BLaER1 treated with 17β-estradiol and CSF1 and Interleukin-3, amounts not matched to agents 10 nM and 100 nM (cell line): Measurements from ENCODE around the gene FKBP8.
"Not testable (repeated sequence)": the region's sequence is repeated elsewhere in the genome, so short reads cannot be mapped to it uniquely, and the experiment has no call there.

Experiments used
- H3K27ac ChIP-seq, 11 experiments: shearing (Covaris generic); formaldehyde crosslinking; 2 replicates each; pipeline ENCODE4 v1.8.1; 2022
- H3K27me3 ChIP-seq, 11 experiments: shearing (Covaris generic); formaldehyde crosslinking; 2 replicates each; pipeline ENCODE4 v1.8.1; 2022
- H3K36me3 ChIP-seq, 11 experiments: shearing (Covaris generic); formaldehyde crosslinking; 2 replicates each; pipeline ENCODE4 v1.8.1; 2022
- H3K4me1 ChIP-seq, 10 experiments: shearing (Covaris generic); formaldehyde crosslinking; 2 replicates each; pipeline ENCODE4 v1.8.1; 2022
- H3K4me2 ChIP-seq, 11 experiments: shearing (Covaris generic); formaldehyde crosslinking; 2 replicates each; pipeline ENCODE4 v1.8.1; 2022
- H3K4me3 ChIP-seq, 10 experiments: shearing (Covaris generic); formaldehyde crosslinking; 2 replicates each; pipeline ENCODE4 v1.8.1; 2022
- H3K9ac ChIP-seq, 11 experiments: shearing (Covaris generic); formaldehyde crosslinking; 2 replicates each; pipeline ENCODE4 v1.8.1; 2022
- H3K9me3 ChIP-seq, 11 experiments: shearing (Covaris generic); formaldehyde crosslinking; replicated peaks in 1 of 11; 2 replicates each; pipeline ENCODE4 v1.8.1; 2022
- H4K20me1 ChIP-seq, 11 experiments: shearing (Covaris generic); formaldehyde crosslinking; 2 replicates each; pipeline ENCODE4 v1.8.1; 2022
- Cebpa-rat ChIP-seq, 11 experiments: shearing (Covaris generic); IDR thresholded peaks; 2 replicates each; pipeline ENCODE4 v1.8.1; 2022

FKBP8 gene

GRCh38 chr19:18542941-18543813, at the start of gene FKBP8:
TSS of gene FKBP8 (minus strand) at chr19:18543573. CDS start at chr19:18541970, 1,603 bp downstream.
- H3K27ac ChIP-seq = peak within 1 kb of the TSS; percentile 66 to 84 (median 72)
- H3K4me1 ChIP-seq = peaks cover 21 to 33% (median 26%) of the 10 kb centered on the region in 10 experiments
- H3K27me3 ChIP-seq = no peaks in the 10 kb centered on the region
- peak within 1 kb of the TSS; percentile 84 to 100 (median 94) for H3K4me2 ChIP-seq
- H3K36me3 ChIP-seq = peaks cover 31 to 38% (median 36%) of the 10 kb centered on the region in 11 experiments
- H4K20me1 ChIP-seq = peaks cover 0 to 19% (median 0%) of the 10 kb centered on the region in 11 experiments; a peak in 8 of 22 replicates
- peak within 1 kb of the TSS; percentile 54 to 80 (median 68) for H3K4me3 ChIP-seq
- TF ChIP-seq Cebpa-rat (IDR thresholded peaks at IDR 0.05) = no peak
- peak within 1 kb of the TSS; percentile 68 to 88 (median 81) for H3K9ac ChIP-seq
- H3K9me3 ChIP-seq = no peaks in the 10 kb centered on the region

GRCh38 chr19:18592732-18593131, 49.4 kb upstream of the FKBP8 start:
- Histone ChIP-seq H3K4me1 (peaks cover 46 to 91% (median 81%) of the 10 kb centered on the region in 10 experiments), H3K4me2 (peak overlapping the region in 8 of 11 experiments; percentile 40 to 96 (median 90); a peak in 15 of 22 replicates), H4K20me1 (peaks cover 7 to 63% (median 22%) of the 10 kb centered on the region in 11 experiments; a peak in 15 of 22 replicates), H3K36me3 (peaks cover 8 to 22% (median 18%) of the 10 kb centered on the region in 11 experiments; a peak in 17 of 22 replicates), H3K27me3 (peaks cover 14 to 37% (median 16%) of the 10 kb centered on the region in 11 experiments; a peak in 17 of 22 replicates), H3K9ac (peak overlapping the region in 3 of 11 experiments; percentile 52 to 58 (median 56); a peak in 5 of 22 replicates)
- H3K4me3 ChIP-seq, H3K9me3 ChIP-seq, H3K27ac ChIP-seq: not testable (repeated sequence)

GRCh38 chr19:18591735-18592385, 48.5 kb upstream of the FKBP8 start:
- peaks cover 49 to 87% (median 78%) of the 10 kb centered on the region in 10 experiments for H3K4me1 ChIP-seq
- H3K4me2 ChIP-seq = peak overlapping the region in 7 of 11 experiments; percentile 7 to 96 (median 40); a peak in 11 of 22 replicates
- peaks cover 7 to 63% (median 22%) of the 10 kb centered on the region in 11 experiments; a peak in 15 of 22 replicates for H4K20me1 ChIP-seq

GRCh38 chr19:18590273-18591272, 47.2 kb upstream of the FKBP8 start:
- H3K36me3 ChIP-seq = peaks cover 8 to 22% (median 18%) of the 10 kb centered on the region in 11 experiments; a peak in 17 of 22 replicates
- H4K20me1 ChIP-seq = peaks cover 7 to 51% (median 19%) of the 10 kb centered on the region in 11 experiments; a peak in 15 of 22 replicates
- H3K4me3 ChIP-seq = peak overlapping the region in 4 of 10 experiments; percentile 73 to 88 (median 76); a peak in 4 of 20 replicates
- H3K27me3 ChIP-seq = peaks cover 0 to 17% (median 10%) of the 10 kb centered on the region in 11 experiments; a peak in 15 of 22 replicates
- H3K9ac ChIP-seq = peak overlapping the region in 1 of 11 experiments; percentile 93; a peak in 1 of 22 replicates
- peak overlapping the region; percentile 95 to 100 (median 97) for H3K4me2 ChIP-seq
- no peak overlapping the region for H3K27ac ChIP-seq
- H3K9me3 ChIP-seq = peaks cover 0 to 11% (median 0%) of the 10 kb centered on the region in 11 experiments; a peak in 4 of 22 replicates
- TF ChIP-seq Cebpa-rat (IDR thresholded peaks at IDR 0.05) = no peak
- H3K4me1 ChIP-seq = peaks cover 57 to 90% (median 81%) of the 10 kb centered on the region in 10 experiments

More at GRCh38 chr19:18591735-18592385, 48.5 kb upstream of the FKBP8 start:
- H3K27me3 ChIP-seq = peaks cover 12 to 29% (median 14%) of the 10 kb centered on the region in 11 experiments; a peak in 17 of 22 replicates
- peaks cover 8 to 22% (median 18%) of the 10 kb centered on the region in 11 experiments; a peak in 17 of 22 replicates for H3K36me3 ChIP-seq
- TF ChIP-seq Cebpa-rat (IDR thresholded peaks at IDR 0.05) = no peak
- H3K9ac ChIP-seq = peak overlapping the region in 4 of 11 experiments; percentile 7 to 31 (median 17); a peak in 4 of 22 replicates
- H3K4me3 ChIP-seq = no peak overlapping the region
- H3K27ac ChIP-seq = no peak overlapping the region
- H3K9me3 ChIP-seq = peaks cover 0 to 5% (median 0%) of the 10 kb centered on the region in 11 experiments; a peak in 4 of 22 replicates

- peak overlapping the region; percentile 74 to 93 (median 85) for H3K9ac ChIP-seq
- H4K20me1 ChIP-seq = peaks cover 7 to 42% (median 18%) of the 10 kb centered on the region in 11 experiments; a peak in 14 of 22 replicates
- no peak for TF ChIP-seq Cebpa-rat (IDR thresholded peaks at IDR 0.05)
- peak overlapping the region; percentile 95 to 100 (median 97) for H3K4me2 ChIP-seq
- peaks cover 0 to 11% (median 0%) of the 10 kb centered on the region in 11 experiments; a peak in 4 of 22 replicates for H3K9me3 ChIP-seq
- peaks cover 57 to 90% (median 80%) of the 10 kb centered on the region in 10 experiments for H3K4me1 ChIP-seq
- peak overlapping the region; percentile 62 to 88 (median 78) for H3K4me3 ChIP-seq
- peaks cover 0 to 7% (median under 1%) of the 10 kb centered on the region in 11 experiments; a peak in 6 of 22 replicates for H3K27me3 ChIP-seq
- H3K27ac ChIP-seq = peak overlapping the region; percentile 43 to 94 (median 85); a peak in 21 of 22 replicates
- H3K36me3 ChIP-seq = peaks cover 8 to 22% (median 18%) of the 10 kb centered on the region in 11 experiments; a peak in 17 of 22 replicates
These were observed 46.3 kb upstream of the FKBP8 start for GRCh38 chr19:18589380-18590272.

- H3K4me3 ChIP-seq = peak within 1 kb of the TSS; percentile 62 to 88 (median 78)
- H3K27ac ChIP-seq = peak within 1 kb of the TSS; percentile 43 to 94 (median 85); a peak in 21 of 22 replicates
- H3K9me3 ChIP-seq = peaks cover 0 to 11% (median 0%) of the 10 kb centered on the region in 11 experiments; a peak in 4 of 22 replicates
- TF ChIP-seq Cebpa-rat (IDR thresholded peaks at IDR 0.05) = no peak
- peak within 1 kb of the TSS; percentile 74 to 93 (median 85) for H3K9ac ChIP-seq
- H3K4me2 ChIP-seq = peak within 1 kb of the TSS; percentile 95 to 100 (median 97)
- peaks cover 64 to 91% (median 75%) of the 10 kb centered on the region in 10 experiments for H3K4me1 ChIP-seq
- H3K36me3 ChIP-seq = peaks cover 8 to 22% (median 18%) of the 10 kb centered on the region in 11 experiments; a peak in 17 of 22 replicates
- H3K27me3 ChIP-seq = 0 out of 22 replicates have a peak, but pooled peaks cover 0 to 5% (median 0%) of the 10 kb centered on the region in 11 experiments
- H4K20me1 ChIP-seq = peaks cover 7 to 39% (median 18%) of the 10 kb centered on the region in 11 experiments; a peak in 13 of 22 replicates
These were observed 45.4 kb upstream of the FKBP8 start, which contains the start of gene REX1BD for GRCh38 chr19:18588611-18589379. TSS of gene REX1BD (plus strand) at chr19:18588798. CDS start at chr19:18588802, 4 bp downstream.
